Fibroblast of skin of scalp (primary cell): ENCODE data around the gene PLOD1. TPM values are rescaled to one million over a fixed set of nuclear protein-coding genes. Genes with fewer than 3 reads are reported as not detected.
A peak's percentile ranks its signal among the peaks of the same experiment; 100 is the strongest.
"Not testable (repeated sequence)": the region's sequence is repeated elsewhere in the genome, so short reads cannot be mapped to it uniquely, and the experiment has no call there.

Source experiments
- DNase-seq: peaks from one replicate; pipeline ENCODE4 v3.0.0-alpha.2; 2013
- polyA plus RNA-seq, 2 experiments: library from polyadenylated mRNA; unstranded; fragments of 120-200 nt; gene quantifications; one replicate each; pipeline ENCODE4 v1.2.1, GENCODE V29; 2013; ENCODE audit not compliant: insufficient read length in 2 of 2

Gene PLOD1
- 689 TPM for polyA plus RNA-seq (2013, experiment 1 of 2; ENCODE audit: insufficient read length)
- 644 TPM for polyA plus RNA-seq (2013, experiment 2 of 2; ENCODE audit: insufficient read length)

- DNase-seq, result peak; percentile 93
Observed at GRCh38 chr1:11934302-11935056, at the start of gene PLOD1. TSS of gene PLOD1 (plus strand) at chr1:11934717. CDS start at chr1:11934780, 63 bp downstream.

GRCh38 chr1:11885916-11886315, 48.6 kb upstream of the PLOD1 start:
- DNase-seq, result no peak

- DNase-seq, result no peak
Observed at GRCh38 chr1:11886986-11887665, 47.4 kb upstream of the PLOD1 start.

- no peak for DNase-seq
Observed at GRCh38 chr1:11887666-11888007, 46.9 kb upstream of the PLOD1 start.

- DNase-seq, result no peak
Observed at GRCh38 chr1:11888206-11888876, 46.2 kb upstream of the PLOD1 start.

- DNase-seq, result no peak
Observed at GRCh38 chr1:11888877-11889208, 45.7 kb upstream of the PLOD1 start.

- no peak for DNase-seq
Observed at GRCh38 chr1:11891433-11892186, 42.9 kb upstream of the PLOD1 start.

- DNase-seq, result peak; percentile 28
Observed at GRCh38 chr1:11893907-11894251, 40.6 kb upstream of the PLOD1 start.

GRCh38 chr1:11894501-11894900, 40.0 kb upstream of the PLOD1 start:
- DNase-seq, result not testable (repeated sequence)

- DNase-seq, result no peak
Observed at GRCh38 chr1:11898086-11898785, 36.3 kb upstream of the PLOD1 start.

GRCh38 chr1:11898831-11899467, 35.6 kb upstream of the PLOD1 start:
- no peak for DNase-seq

- not testable (repeated sequence) for DNase-seq
Observed at GRCh38 chr1:11901446-11901845, 33.1 kb upstream of the PLOD1 start.

- no peak for DNase-seq
Observed at GRCh38 chr1:11903210-11903609, 31.3 kb upstream of the PLOD1 start.

- peak; percentile 47 for DNase-seq
Observed at GRCh38 chr1:11904156-11904555, 30.4 kb upstream of the PLOD1 start.

- DNase-seq, result no peak
Observed at GRCh38 chr1:11904978-11905377, 29.5 kb upstream of the PLOD1 start.

GRCh38 chr1:11906870-11907269, 27.6 kb upstream of the PLOD1 start:
- DNase-seq, result no peak

GRCh38 chr1:11907275-11908094, 27.0 kb upstream of the PLOD1 start:
- DNase-seq, result peak; percentile 95

GRCh38 chr1:11908095-11908675, 26.3 kb upstream of the PLOD1 start:
- peak; percentile 99 for DNase-seq

- DNase-seq, result not testable (repeated sequence)
Observed at GRCh38 chr1:11910914-11911228, 23.6 kb upstream of the PLOD1 start.

- no peak for DNase-seq
Observed at GRCh38 chr1:11912000-11912399, 22.5 kb upstream of the PLOD1 start.
